ENCODE measurements around the gene TPCN1. TPM values are rescaled to one million over a fixed set of nuclear protein-coding genes. Genes with fewer than 3 reads are reported as not detected.

The TPCN1 gene
- total and polyA plus RNA-seq, 9 donors, result 28.0 to 65.6 (median 47.6) TPM

DNA sequence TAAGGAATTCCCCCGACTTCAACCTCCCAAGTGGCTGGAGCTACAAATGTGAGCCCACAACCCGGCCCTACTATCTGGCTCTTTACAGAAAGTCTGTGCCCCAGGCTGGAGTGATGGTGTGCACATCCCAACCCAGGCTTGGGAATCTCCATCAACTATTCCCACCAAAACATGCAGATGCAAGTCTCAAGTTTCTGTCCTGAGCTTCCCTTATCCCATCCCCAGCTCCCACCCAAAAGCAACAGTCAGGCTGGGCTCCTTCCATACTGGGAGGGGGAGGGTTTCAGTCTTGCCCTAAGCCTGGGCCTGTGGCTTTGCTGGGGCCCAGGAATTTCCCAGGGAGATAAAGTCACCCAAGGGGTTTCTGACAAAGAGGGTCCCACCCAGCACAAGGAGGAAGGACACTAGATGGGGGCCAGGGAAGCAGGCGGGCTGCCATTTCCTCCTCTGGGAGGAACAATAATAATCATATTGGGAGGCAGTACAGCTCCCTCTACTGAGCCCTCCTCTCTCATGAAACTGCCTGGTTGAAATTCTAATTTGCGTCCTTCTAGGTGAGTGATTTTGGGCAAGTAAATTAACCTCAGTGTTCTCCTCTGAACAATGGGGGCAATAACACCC is 105.6 kb downstream of the TPCN1 start:
- Histone ChIP-seq H3K27me3 (no peaks in the 10 kb centered on the region), H3K4me1 (ENCODE audit: insufficient read depth) (peaks cover 6% of the 10 kb centered on the region), H3K9me3 (no peaks in the 10 kb centered on the region), H3K36me3 (no peaks in the 10 kb centered on the region), H3K27ac (peak overlapping the region in 1 of 2 donors; percentile 33), H3K4me3 (no peak overlapping the region)
- intact Hi-C loops (cut with DNase I), result no loop called here
- WGBS, 3 donors, result 49 to 67% (median 52%) methylated on average over 4 of the region's 4 CpGs
- DNase-seq, result no peak
- TF ChIP-seq EP300 (IDR thresholded peaks at IDR 0.05) (no peak), POLR2A (IDR thresholded peaks at IDR 0.05) (no peak)
- TF ChIP-seq, protein P1, sequence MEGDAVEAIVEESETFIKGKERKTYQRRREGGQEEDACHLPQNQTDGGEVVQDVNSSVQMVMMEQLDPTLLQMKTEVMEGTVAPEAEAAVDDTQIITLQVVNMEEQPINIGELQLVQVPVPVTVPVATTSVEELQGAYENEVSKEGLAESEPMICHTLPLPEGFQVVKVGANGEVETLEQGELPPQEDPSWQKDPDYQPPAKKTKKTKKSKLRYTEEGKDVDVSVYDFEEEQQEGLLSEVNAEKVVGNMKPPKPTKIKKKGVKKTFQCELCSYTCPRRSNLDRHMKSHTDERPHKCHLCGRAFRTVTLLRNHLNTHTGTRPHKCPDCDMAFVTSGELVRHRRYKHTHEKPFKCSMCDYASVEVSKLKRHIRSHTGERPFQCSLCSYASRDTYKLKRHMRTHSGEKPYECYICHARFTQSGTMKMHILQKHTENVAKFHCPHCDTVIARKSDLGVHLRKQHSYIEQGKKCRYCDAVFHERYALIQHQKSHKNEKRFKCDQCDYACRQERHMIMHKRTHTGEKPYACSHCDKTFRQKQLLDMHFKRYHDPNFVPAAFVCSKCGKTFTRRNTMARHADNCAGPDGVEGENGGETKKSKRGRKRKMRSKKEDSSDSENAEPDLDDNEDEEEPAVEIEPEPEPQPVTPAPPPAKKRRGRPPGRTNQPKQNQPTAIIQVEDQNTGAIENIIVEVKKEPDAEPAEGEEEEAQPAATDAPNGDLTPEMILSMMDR (IDR thresholded peaks at IDR 0.05), result no peak

DNA sequence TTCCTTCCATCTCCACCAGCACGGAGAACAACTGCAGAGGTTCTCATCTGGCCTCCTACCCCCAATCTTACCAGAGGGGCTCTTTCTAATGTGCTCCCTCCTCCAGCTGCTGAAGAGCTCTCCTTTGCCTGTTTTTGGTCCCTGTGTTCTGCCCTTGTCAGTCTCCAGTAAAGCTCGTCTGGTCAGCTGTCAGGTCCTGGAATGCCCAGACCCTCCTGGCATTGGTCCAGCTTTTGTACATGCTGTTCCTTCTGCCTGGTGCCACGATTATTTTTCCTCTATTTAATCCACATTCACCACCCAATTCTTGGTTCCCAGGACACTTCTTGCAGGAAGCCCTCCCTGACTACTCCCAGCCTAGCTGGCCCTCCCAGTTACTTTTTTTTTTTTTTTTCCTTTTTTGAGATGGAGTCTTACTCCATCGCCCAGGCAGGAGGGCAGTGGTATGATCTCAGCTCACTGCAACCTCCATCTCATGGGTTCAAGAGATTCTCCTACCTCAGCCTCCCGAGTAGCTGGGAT is 107.2 kb downstream of the TPCN1 start:
- 77 to 78% (median 77%) methylated on average over 5 of the region's 5 CpGs for WGBS, 3 donors
- intact Hi-C loops (cut with DNase I), result no loop called here
- H3K27ac ChIP-seq, result no peak overlapping the region
- H3K9me3 ChIP-seq, result no peaks in the 10 kb centered on the region
- no peaks in the 10 kb centered on the region for H3K36me3 ChIP-seq
- TF ChIP-seq, protein P1 (IDR thresholded peaks at IDR 0.05), result no peak
- TF ChIP-seq POLR2A (IDR thresholded peaks at IDR 0.05) (no peak), EP300 (IDR thresholded peaks at IDR 0.05) (no peak)
- DNase-seq, result no peak
- H3K4me3 ChIP-seq, result no peak overlapping the region
- H3K4me1 ChIP-seq (ENCODE audit: insufficient read depth), result peaks cover 9% of the 10 kb centered on the region
- H3K27me3 ChIP-seq, result no peaks in the 10 kb centered on the region

DNA sequence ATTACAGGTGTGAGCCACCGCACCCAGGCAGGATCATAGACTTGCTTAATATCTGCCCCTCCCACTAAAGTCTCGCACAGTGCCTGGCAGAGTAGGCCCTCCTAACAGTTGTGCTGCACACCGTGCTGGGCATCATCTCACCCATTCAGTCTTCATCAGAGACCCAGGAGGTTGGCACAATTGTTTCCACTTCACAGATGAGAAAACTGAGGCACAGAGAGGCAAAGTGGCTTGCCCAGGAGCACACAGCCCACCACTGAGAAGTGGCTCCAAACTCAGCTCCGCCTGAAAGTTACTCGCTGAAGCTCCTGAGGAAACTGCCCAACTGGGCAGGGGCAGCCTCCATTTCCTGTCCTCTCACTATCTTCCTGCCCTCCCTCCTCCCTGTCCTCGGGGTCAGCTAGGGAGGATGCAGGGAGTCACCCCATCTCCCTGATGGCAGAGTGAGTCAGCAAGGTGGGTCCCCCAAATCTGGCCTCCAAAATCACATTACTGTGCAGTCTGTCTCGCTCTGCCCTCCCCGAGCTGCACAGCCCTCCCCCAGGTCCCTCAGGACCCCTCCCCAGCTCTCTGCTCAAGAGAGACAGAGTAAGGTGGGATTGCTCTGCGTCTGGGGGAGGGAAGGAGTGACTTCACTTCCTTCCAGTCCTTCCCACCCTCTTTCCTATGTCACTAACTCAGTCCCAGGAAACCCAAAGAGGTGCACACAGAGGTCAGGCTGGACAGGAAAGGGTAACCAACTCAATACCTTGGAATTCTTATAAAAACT is 107.9 kb downstream of the TPCN1 start:
- Histone ChIP-seq H3K27ac (peak overlapping the region in 1 of 2 donors; percentile 10), H3K4me1 (ENCODE audit: insufficient read depth) (peaks cover 9% of the 10 kb centered on the region), H3K4me3 (no peak overlapping the region), H3K27me3 (no peaks in the 10 kb centered on the region), H3K36me3 (no peaks in the 10 kb centered on the region), H3K9me3 (no peaks in the 10 kb centered on the region)
- no peak for DNase-seq
- intact Hi-C loops (cut with DNase I), result no loop called here
- WGBS, 3 donors, result 82 to 86% (median 85%) methylated on average over 9 of the region's 9 CpGs
- TF ChIP-seq EP300 (IDR thresholded peaks at IDR 0.05), result no peak
- TF ChIP-seq, protein P1 (IDR thresholded peaks at IDR 0.05), result no peak
- TF ChIP-seq POLR2A (IDR thresholded peaks at IDR 0.05), result no peak

DNA sequence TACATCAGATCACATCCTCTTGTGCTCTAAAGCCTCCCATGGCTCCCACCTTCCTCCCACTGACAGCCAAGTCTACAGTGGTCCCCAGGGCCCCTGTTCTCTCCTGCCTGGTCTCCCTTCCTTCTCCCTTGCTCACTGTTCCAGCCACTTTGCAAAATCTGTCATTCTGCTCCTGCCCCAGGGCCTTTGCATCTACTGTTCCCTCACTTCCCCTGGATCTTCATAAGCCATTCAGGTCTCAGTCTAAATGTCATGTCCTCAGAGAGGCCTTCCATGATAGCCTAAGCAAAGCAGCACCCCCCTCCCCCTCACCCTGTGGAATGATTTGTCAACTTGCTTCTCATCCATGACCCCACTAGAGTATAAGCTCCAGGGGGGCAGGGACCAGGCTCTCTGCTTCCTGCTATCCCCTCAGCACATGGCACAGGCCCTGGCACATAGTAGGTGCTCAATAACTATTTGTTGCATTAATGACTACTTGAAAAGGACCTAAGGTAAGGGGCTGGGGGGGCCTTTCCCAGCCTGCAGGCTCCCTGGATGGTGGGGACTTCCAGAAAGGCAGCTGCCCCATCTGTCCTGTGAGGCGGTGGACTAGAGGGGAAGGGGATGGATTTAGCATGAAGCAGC is 108.6 kb downstream of the TPCN1 start:
- no peak overlapping the region for H3K4me3 ChIP-seq
- TF ChIP-seq POLR2A (IDR thresholded peaks at IDR 0.05) (no peak), EP300 (IDR thresholded peaks at IDR 0.05) (no peak)
- TF ChIP-seq, protein P1 (IDR thresholded peaks at IDR 0.05), result no peak
- H3K9me3 ChIP-seq, result no peaks in the 10 kb centered on the region
- WGBS, 3 donors, result 86 to 100% (median 94%) methylated on average over 1 of the region's 1 CpG
- H3K4me1 ChIP-seq (ENCODE audit: insufficient read depth), result peaks cover 9% of the 10 kb centered on the region
- H3K36me3 ChIP-seq, result no peaks in the 10 kb centered on the region
- no peaks in the 10 kb centered on the region for H3K27me3 ChIP-seq
- H3K27ac ChIP-seq, result no peak overlapping the region
- intact Hi-C loops (cut with DNase I), result loop anchor here in 2 of 4 donors (10.0 kb wide), 1 partner anchor 135 kb away; no protein-coding TSS in a partner anchor
- DNase-seq, result no peak

All from ovary (tissue), 9 donors.